Cardiac septum (tissue), 1 donor: ENCODE results near the gene VN1R5. TPM values are rescaled to one million over a fixed set of nuclear protein-coding genes. Genes with fewer than 3 reads are reported as not detected.
"Not testable (repeated sequence)": the region's sequence is repeated elsewhere in the genome, so short reads cannot be mapped to it uniquely, and the experiment has no call there.

ENCODE experiments used
- DNase-seq: peaks from one replicate; pipeline ENCODE4 v3.0.0-alpha.2; 2020; ENCODE audit warnings: low spot score
- intact Hi-C: fragments of 100-400 bp; cut with DNase I; formaldehyde crosslinking; loops from one replicate; pipeline ENCODE4 v1.14.0; 2022
- total RNA-seq: library from RNA; stranded (reverse); fragmentation: NEBNext Ultra II Directional; extraction: Animal tissue kit (Norgen Biotek cat#: 25700); gene quantifications from one replicate; pipeline ENCODE4 v1.2.1, GENCODE V29; 2021
- donor health status: DM: no; HTN: no; CAD: no.

VN1R5 gene
- total RNA-seq, 1 donor from 2014 or later: not detected

GRCh38 chr1:247268390-247269045, 12.6 kb downstream of the VN1R5 start:
- DNase-seq: no peak
- intact Hi-C loops: no loop called here

GRCh38 chr1:247269133-247269532, 13.3 kb downstream of the VN1R5 start:
- intact Hi-C loops: no loop called here
- no peak for DNase-seq

GRCh38 chr1:247270003-247270402, 14.1 kb downstream of the VN1R5 start:
- DNase-seq: no peak
- intact Hi-C loops: no loop called here

GRCh38 chr1:247273013-247273412, 17.1 kb downstream of the VN1R5 start:
- intact Hi-C loops: no loop called here
- DNase-seq: no peak

- intact Hi-C loops: no loop called here
- no peak for DNase-seq
Observed at GRCh38 chr1:247274605-247275256, 18.9 kb downstream of the VN1R5 start.

- DNase-seq: no peak
- intact Hi-C loops: no loop called here
Observed at GRCh38 chr1:247277191-247277590, 21.3 kb downstream of the VN1R5 start.

GRCh38 chr1:247281001-247281574, 25.2 kb downstream of the VN1R5 start:
- intact Hi-C loops: no loop called here
- DNase-seq: no peak

GRCh38 chr1:247286134-247286670, 30.3 kb downstream of the VN1R5 start:
- intact Hi-C loops: no loop called here
- no peak for DNase-seq

GRCh38 chr1:247287460-247287859, 31.6 kb downstream of the VN1R5 start:
- intact Hi-C loops: no loop called here
- no peak for DNase-seq

- intact Hi-C loops: no loop called here
- no peak for DNase-seq
Observed at GRCh38 chr1:247288341-247288740, 32.5 kb downstream of the VN1R5 start.

GRCh38 chr1:247289274-247289892, 33.5 kb downstream of the VN1R5 start:
- DNase-seq, intact Hi-C loops: not testable (repeated sequence)

GRCh38 chr1:247290576-247290975, 34.7 kb downstream of the VN1R5 start:
- intact Hi-C loops: no loop called here

GRCh38 chr1:247291161-247291560, 35.3 kb downstream of the VN1R5 start:
- intact Hi-C loops: no loop called here
- no peak for DNase-seq

More at GRCh38 chr1:247290576-247290975, 34.7 kb downstream of the VN1R5 start:
- DNase-seq: no peak

- DNase-seq: no peak
- intact Hi-C loops: no loop called here
Observed at GRCh38 chr1:247291833-247292561, 36.1 kb downstream of the VN1R5 start.

GRCh38 chr1:247293047-247293446, 37.2 kb downstream of the VN1R5 start:
- DNase-seq: no peak
- intact Hi-C loops: no loop called here

- intact Hi-C loops: no loop called here
Observed at GRCh38 chr1:247294282-247294681, 38.4 kb downstream of the VN1R5 start.

GRCh38 chr1:247295274-247295684, 39.4 kb downstream of the VN1R5 start:
- intact Hi-C loops: no loop called here
- no peak for DNase-seq

More at GRCh38 chr1:247294282-247294681, 38.4 kb downstream of the VN1R5 start:
- DNase-seq: no peak

- intact Hi-C loops: no loop called here
- DNase-seq: no peak
Observed at GRCh38 chr1:247295746-247296145, 39.9 kb downstream of the VN1R5 start.

GRCh38 chr1:247296599-247297180, 40.8 kb downstream of the VN1R5 start:
- no peak for DNase-seq
- intact Hi-C loops: no loop called here
